ENCODE data around the gene ANKRD1.

- TF ChIP-seq ZNF274 (IDR thresholded peaks at IDR 0.05; ENCODE audit: borderline replicate concordance, extremely low read depth, low read length) (no peak), CTCF (IDR thresholded peaks at IDR 0.05; ENCODE audit: control extremely low read depth in 1 of 3, insufficient read depth in 1 of 3, low read depth in 1 of 3, low read length in 3 of 3) (no peak), EZH2 (IDR thresholded peaks at IDR 0.05; ENCODE audit: low read depth, low read length, severe bottlenecking) (peak; percentile 6), CHD1 (IDR thresholded peaks at IDR 0.05; ENCODE audit: low read depth, low read length) (no peak), POLR2A (IDR thresholded peaks at IDR 0.05; ENCODE audit: control extremely low read depth in 1 of 2, low read depth in 2 of 2, low read length in 2 of 2) (no peak), USF2 (IDR thresholded peaks at IDR 0.05; ENCODE audit: low read length) (no peak), ATF3 (IDR thresholded peaks at IDR 0.05; ENCODE audit: insufficient read depth, low read depth, low read length) (0 out of 2 replicates have a peak, but pooled peaks have one; percentile 17), TEAD4 (IDR thresholded peaks at IDR 0.05; ENCODE audit: low read depth, low read length) (peak; percentile 78; the same call in 1 of the 2 replicates), POLR2AphosphoS5 (IDR thresholded peaks at IDR 0.05; ENCODE audit: low read depth, low read length) (no peak), ATF2 (IDR thresholded peaks at IDR 0.05; ENCODE audit: low read length) (no peak), BCL11A (IDR thresholded peaks at IDR 0.05; ENCODE audit: low read depth in 2 of 2, low read length in 2 of 2) (no peak), KDM1A (IDR thresholded peaks at IDR 0.05; ENCODE audit: borderline replicate concordance, low read length) (no peak), GABPA (IDR thresholded peaks at IDR 0.05; ENCODE audit: borderline replicate concordance, insufficient read depth, low read length) (no peak)
- TF ChIP-seq, protein P1, sequence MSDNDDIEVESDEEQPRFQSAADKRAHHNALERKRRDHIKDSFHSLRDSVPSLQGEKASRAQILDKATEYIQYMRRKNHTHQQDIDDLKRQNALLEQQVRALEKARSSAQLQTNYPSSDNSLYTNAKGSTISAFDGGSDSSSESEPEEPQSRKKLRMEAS (IDR thresholded peaks at IDR 0.05): no peak
Measured at GRCh38 chr10:90920986-90921666, at the start of gene ANKRD1.
